ENCODE data around the gene UBP1. TPM values are rescaled to one million over a fixed set of nuclear protein-coding genes. Genes with fewer than 3 reads are reported as not detected.

Gene UBP1
- total RNA-seq, 1 donor, result 48.3 TPM

DNA sequence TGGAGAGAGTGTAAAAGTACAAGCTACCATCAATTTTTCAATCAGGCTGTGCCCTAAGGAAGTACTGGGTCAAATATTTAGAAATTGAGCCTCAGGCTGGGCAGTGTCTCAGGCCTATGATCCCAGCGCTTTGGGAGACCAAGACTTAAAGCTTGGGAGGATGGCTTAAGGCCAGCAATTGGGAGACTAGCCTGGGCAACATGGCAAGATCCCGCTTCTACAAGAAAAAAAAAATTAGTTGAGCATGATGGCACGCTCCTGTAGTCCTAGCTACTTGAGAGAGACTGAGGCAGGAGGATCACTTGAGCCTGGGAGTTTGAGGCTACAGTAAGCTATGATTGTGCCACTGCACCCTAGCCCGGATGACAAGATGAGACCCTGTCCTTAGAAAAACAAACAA, 2.0 kb upstream of the UBP1 start:
- TF ChIP-seq, protein P1, sequence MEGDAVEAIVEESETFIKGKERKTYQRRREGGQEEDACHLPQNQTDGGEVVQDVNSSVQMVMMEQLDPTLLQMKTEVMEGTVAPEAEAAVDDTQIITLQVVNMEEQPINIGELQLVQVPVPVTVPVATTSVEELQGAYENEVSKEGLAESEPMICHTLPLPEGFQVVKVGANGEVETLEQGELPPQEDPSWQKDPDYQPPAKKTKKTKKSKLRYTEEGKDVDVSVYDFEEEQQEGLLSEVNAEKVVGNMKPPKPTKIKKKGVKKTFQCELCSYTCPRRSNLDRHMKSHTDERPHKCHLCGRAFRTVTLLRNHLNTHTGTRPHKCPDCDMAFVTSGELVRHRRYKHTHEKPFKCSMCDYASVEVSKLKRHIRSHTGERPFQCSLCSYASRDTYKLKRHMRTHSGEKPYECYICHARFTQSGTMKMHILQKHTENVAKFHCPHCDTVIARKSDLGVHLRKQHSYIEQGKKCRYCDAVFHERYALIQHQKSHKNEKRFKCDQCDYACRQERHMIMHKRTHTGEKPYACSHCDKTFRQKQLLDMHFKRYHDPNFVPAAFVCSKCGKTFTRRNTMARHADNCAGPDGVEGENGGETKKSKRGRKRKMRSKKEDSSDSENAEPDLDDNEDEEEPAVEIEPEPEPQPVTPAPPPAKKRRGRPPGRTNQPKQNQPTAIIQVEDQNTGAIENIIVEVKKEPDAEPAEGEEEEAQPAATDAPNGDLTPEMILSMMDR (IDR thresholded peaks at IDR 0.05; ENCODE audit: insufficient read depth, low read length), result no peak
- H3K4me3 ChIP-seq (ENCODE audit: low read depth, low read length), result no peak overlapping the region
- no peak for DNase-seq (ENCODE audit: low read depth)

DNA sequence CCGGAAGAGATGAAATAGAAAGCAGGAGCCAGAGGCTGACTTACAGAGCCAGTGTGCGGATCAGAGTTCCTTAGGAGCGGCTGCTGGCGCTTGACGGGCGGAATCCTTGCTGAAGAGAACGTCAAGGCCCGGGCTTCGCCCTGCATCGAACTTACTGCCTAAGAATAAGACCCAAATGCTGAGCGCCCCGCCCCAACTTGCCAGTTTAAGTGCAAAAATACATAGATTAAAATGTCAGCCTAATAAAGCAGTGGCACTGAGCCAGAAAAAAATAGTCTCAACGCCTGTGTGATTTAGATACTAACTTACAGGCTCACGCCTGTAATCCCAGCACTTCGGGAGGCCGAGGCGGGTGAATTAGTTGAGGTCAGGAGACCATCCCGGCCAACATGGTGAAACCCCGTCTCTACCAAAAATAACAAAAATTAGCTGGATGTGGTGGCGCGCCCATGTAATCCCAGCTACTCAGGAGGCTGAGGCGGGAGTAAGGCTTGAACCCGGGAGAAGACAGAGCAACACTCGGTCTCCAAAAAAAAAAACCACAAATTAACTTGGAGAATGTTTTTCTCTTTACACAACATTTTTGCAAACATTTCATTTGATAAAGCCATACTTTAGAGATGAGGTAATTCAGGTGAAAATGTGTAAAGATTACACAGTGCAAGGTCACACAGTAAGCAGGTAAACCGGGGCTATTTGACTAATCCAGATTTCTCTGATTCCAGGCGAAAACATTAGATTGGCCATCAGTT, 1.2 kb upstream of the UBP1 start:
- TF ChIP-seq, protein P1 (IDR thresholded peaks at IDR 0.05; ENCODE audit: insufficient read depth, low read length), result no peak
- DNase-seq (ENCODE audit: low read depth), result no peak
- H3K4me3 ChIP-seq (ENCODE audit: low read depth, low read length), result peak overlapping the region; percentile 74

DNA sequence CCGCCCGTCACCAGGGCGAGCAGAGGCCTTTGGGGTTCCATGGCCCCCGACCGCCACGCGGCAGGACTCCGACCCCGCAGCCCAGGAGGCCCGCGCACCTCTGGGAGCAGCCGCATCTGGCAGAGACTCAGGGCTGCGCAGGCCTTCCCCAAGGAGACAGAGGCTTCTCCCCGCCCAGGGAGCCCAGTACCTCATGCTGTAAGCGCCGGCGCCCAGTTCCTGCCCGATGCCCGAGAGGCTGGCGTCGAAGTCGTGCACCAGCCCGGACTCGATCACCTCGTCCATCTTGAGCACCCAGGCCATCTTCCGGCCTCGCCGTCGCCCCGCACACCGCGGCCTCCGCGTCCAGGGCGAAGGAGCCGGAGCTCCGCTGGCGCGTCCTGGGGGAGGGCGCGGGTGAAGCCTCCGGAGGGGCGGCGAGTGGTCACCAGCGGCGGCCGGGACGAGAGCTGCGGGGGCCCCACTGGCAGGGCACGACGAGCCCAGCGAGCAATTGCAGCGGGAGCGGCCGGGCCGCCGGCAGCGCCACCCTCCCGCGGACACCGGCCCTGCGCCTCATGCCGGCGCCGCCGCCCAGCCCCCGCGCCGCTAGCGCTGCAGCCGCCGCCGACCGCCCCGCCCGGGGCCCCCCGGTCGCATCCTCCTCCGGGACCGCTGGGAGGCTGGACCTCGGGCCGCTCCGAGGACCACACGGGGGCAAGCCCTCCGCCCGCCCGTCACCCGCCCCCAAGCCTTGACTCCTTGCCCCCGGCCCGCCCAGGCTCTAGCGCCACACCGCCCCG, 468 bp downstream of the UBP1 start:
- peak; percentile 33 for DNase-seq (ENCODE audit: low read depth)
- H3K4me3 ChIP-seq (ENCODE audit: low read depth, low read length), result peak overlapping the region; percentile 74
- TF ChIP-seq, protein P1 (IDR thresholded peaks at IDR 0.05; ENCODE audit: insufficient read depth, low read length), result peak; percentile 25

DNA sequence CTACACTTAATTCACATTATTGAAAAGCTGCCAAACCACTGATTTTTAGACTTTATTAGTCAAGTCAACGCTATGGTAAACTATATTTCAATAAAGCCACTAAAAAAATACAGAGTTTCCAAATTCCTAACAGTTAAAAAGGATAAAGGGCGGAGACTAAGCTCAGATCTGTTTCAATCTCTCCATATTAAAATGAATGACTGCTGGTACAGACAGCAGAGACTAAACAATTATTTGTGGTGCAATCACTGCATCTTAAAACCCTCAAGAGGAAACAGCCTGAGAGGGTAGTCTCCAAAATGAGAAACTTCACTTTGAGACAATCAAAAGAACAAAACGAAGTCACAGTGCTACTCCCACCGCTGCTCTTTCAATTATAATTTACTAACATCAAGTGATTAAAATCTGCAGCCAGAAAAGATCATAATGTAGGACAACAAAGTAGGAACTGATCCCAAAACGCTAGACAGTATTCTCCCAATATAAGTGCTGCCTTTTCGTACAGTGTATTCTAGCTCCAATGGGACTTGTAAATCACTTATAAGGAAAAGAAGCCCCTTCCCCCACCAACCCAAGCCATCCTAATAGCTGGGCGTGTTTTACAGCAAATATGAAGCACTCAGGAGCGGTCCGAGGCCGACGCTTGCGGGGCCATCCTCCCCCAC, 1.2 kb downstream of the UBP1 start:
- DNase-seq (ENCODE audit: low read depth), result peak; percentile 42
- peak overlapping the region; percentile 74 for H3K4me3 ChIP-seq (ENCODE audit: low read depth, low read length)

GRCh38 chr3:33438284-33438668, 1.9 kb downstream of the UBP1 start:
- H3K4me3 ChIP-seq (ENCODE audit: low read depth, low read length), result peak overlapping the region; percentile 74
- TF ChIP-seq, protein P1 (IDR thresholded peaks at IDR 0.05; ENCODE audit: insufficient read depth, low read length), result no peak
- DNase-seq (ENCODE audit: low read depth), result peak; percentile 75

More for the DNA sequence above, 1.2 kb downstream of the UBP1 start:
- TF ChIP-seq, protein P1 (IDR thresholded peaks at IDR 0.05; ENCODE audit: insufficient read depth, low read length), result no peak

GRCh38 chr3:33437556-33438283, 2.5 kb downstream of the UBP1 start:
- peak; percentile 75 for DNase-seq (ENCODE audit: low read depth)
- TF ChIP-seq, protein P1 (IDR thresholded peaks at IDR 0.05; ENCODE audit: insufficient read depth, low read length), result no peak
- peak overlapping the region; percentile 74 for H3K4me3 ChIP-seq (ENCODE audit: low read depth, low read length)
